HCT116 (cell line): ENCODE results near the gene SLC2A5.

ENCODE experiments used
- CTCF ChIP-seq, 3 experiments: fragments of 200-600 bp in 1 of 3; sonication (generic) in 1 of 3; IDR thresholded peaks in 2 of 3; conservative IDR thresholded peaks in 1 of 3; 2 replicates each; pipeline ENCODE4 v1.5.1; 2012 to 2017; ENCODE audit warnings: low read depth in 2 of 3, low read length in 2 of 3, antibody characterized with exemption in 1 of 3, borderline replicate concordance in 1 of 3, control low read depth in 1 of 3, mild to moderate bottlenecking in 1 of 3, mixed read lengths in 1 of 3, mixed run types in 1 of 3, moderate library complexity in 1 of 3; ENCODE audit not compliant: insufficient read depth in 1 of 3
- EZH2phosphoT487 ChIP-seq: fragments of 200-600 bp; IDR thresholded peaks from 2 replicates; pipeline ENCODE4 v1.6.1; 2018; ENCODE audit warnings: antibody characterized with exemption, borderline replicate concordance
- POLR2A ChIP-seq: IDR thresholded peaks from 2 replicates; pipeline ENCODE4 v1.7.0; 2011; ENCODE audit warnings: borderline replicate concordance; ENCODE audit not compliant: insufficient read depth, insufficient read length; ENCODE audit errors: extremely low read depth

GRCh38 chr1:9069326-9070100, at the start of gene SLC2A5:
- no peak for TF ChIP-seq CTCF (IDR thresholded peaks at IDR 0.05 in 2 of 3, conservative IDR thresholded peaks at IDR 0.05 in 1 of 3; ENCODE audit: borderline replicate concordance in 1 of 3, insufficient read depth in 1 of 3, low read depth in 2 of 3, low read length in 2 of 3)
- no peak for TF ChIP-seq POLR2A
- TF ChIP-seq EZH2phosphoT487 = no peak
